ENCODE measurements around the gene RASGRP2.

RASGRP2 gene

GRCh38 chr11:64755681-64756361 is 11.9 kb upstream of the RASGRP2 start:
- no peak for DNase-seq

GRCh38 chr11:64754919-64755662 is 11.1 kb upstream of the RASGRP2 start:
- DNase-seq: no peak

- DNase-seq: no peak
Observed at GRCh38 chr11:64754124-64754918, 10.4 kb upstream of the RASGRP2 start.

- no peak for DNase-seq
Observed at GRCh38 chr11:64753380-64754123, 9.6 kb upstream of the RASGRP2 start.

- no peak for DNase-seq
Observed at GRCh38 chr11:64753019-64753379, 9.1 kb upstream of the RASGRP2 start.

GRCh38 chr11:64752175-64752970 is 8.4 kb upstream of the RASGRP2 start:
- no peak for DNase-seq

GRCh38 chr11:64751580-64751979 is 7.6 kb upstream of the RASGRP2 start:
- DNase-seq: no peak

GRCh38 chr11:64751136-64751535 is 7.2 kb upstream of the RASGRP2 start:
- DNase-seq: no peak

- DNase-seq: no peak
Observed at GRCh38 chr11:64750361-64751054, 6.6 kb upstream of the RASGRP2 start.

GRCh38 chr11:64747961-64748665 is 4.2 kb upstream of the RASGRP2 start:
- DNase-seq: no peak

- DNase-seq: no peak
Observed at GRCh38 chr11:64746486-64746885, 2.5 kb upstream of the RASGRP2 start.

GRCh38 chr11:64745521-64746328 is 1.8 kb upstream of the RASGRP2 start:
- DNase-seq: no peak

- no peak for DNase-seq
Observed at GRCh38 chr11:64745189-64745520, 1.2 kb upstream of the RASGRP2 start.

GRCh38 chr11:64744544-64745188 is 724 bp upstream of the RASGRP2 start:
- no peak for DNase-seq

- DNase-seq: no peak
Observed at GRCh38 chr11:64742889-64743590, 902 bp downstream of the RASGRP2 start.

- DNase-seq: no peak
Observed at GRCh38 chr11:64742087-64742888, 1.7 kb downstream of the RASGRP2 start.

GRCh38 chr11:64741375-64742086 is 2.4 kb downstream of the RASGRP2 start:
- no peak for DNase-seq
